C1 segment of cervical spinal cord (tissue), 14 donors: Measurements from ENCODE around the gene IRX2.

Experiments
- DNase-seq, 14 donors: peaks; one replicate each; lab custom pipeline; 2025; lab: John Stamatoyannopoulos, UW

Gene IRX2

DNA sequence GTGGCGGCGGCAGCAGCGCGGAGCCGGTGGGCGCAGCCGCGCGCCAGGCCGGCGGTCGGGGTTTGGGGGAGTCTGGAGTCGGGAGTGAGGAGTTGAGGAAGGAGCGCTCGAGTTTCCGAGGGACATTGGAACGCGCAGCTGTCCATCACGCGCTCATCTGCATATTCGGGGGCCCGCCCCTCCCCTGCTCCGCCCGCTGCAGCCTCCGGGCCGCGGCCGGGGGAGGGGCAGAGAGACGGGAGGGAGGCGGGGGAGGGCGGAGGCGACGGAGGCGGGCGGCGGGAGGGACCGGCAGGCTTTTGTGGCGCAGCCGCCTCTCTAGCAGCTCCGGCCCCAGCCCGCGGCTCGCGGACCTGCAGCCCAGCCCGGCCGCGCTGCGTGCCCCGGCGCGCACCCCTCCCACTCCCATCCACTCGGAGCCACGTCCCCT is at the start of gene IRX2:
TSS of gene IRX2 (minus strand) at position 86 of the 430 bp plus-strand sequence. CDS start 264 bp downstream, outside the sequence.
- DNase-seq = peak in 11 of 14 donors; percentile 37 to 86 (median 71)

DNA sequence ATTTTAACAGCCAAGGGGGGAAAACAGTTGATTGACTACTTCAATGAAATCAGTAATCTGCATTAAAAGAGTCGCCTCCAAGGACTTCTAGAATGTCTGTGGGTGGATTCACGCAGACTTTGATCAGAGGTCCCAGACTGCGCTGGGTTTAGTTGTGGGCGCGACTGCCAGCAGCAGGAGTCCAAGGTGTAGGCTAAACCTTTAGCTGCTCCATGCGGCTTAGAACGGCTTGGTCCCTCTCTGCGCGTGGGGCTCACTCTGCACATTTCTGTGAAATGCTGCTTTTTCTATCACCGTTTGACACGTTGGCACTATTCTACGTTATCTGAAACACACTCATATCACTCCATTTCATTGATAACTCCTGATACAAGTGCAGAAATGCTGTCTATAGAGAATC is 48.6 kb upstream of the IRX2 start:
- no peak for DNase-seq

DNA sequence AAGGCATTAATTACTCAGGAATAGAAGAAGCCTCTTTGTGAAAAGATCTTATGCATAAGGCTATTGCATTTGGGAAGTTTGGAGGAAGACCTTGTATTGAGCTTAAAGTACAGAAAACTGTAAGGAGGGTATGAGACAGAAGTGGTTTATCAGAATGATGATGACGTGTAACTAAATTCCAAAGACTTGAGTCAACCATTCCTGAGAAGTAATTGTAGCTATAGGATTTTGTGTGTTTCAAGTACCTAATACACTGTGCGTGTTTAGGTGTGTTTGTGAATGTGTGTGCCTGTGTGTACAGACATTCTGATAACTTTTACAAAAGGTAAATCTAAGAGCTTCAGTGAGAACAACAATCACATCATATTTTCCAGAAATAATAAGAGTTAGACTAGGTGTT is 46.5 kb upstream of the IRX2 start:
- DNase-seq = no peak

DNA sequence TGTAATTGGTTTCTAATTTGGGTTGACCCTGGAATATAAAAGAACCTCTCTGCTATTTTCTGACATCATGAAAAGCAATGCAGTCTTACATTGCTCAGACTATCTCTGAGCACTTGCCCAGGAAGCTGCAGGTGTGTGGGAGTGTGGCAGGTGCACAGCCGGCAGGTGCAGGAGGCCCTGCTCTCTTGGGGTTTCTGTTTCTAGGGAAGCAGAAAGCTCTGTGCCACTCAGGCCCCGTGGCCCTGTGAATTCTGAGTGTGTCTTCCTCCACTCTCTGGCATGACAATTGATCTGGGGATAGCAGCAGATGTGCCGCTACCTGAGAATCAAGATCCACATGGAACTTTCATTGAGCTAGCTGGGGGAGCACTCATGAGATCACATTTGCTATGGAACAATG is 45.7 kb upstream of the IRX2 start:
- DNase-seq = no peak

DNA sequence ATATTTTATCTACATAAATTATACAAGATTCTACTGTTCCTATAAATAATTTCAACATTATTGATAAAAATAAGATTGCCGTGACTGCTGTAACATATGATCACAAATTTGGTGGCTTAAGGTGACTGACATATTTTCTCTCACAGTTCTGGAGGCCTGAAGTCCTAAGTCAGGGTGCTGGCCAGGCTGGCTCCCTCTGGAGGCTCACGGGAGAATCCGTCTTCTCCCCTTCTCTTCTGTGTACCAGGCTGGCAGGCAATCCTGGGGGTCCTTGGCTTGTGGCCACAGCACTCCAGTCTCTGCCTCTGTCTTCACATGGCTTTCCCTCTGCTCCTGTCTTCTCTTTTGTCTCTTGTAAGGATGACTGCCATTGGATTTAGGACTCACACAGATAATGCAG is 31.7 kb upstream of the IRX2 start:
- no peak for DNase-seq

DNA sequence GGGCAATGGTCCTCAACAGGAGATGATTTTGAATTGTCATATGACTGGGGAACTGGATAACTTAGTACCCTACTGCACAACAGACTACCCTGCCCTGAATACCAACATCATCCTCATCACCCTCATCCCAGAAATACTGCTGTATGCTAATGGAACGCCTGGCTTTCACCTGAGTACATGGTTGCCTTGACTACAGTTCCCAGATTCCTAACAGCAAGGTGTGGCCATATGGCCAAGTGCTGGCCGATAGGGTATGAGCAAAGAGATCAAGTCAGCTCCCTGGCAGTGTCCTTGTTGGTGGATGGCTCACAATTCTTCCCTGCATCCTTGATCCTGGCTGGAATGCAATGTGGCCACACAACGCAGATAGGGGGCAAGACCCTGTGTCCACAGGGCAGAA is 31.2 kb upstream of the IRX2 start:
- DNase-seq = no peak

DNA sequence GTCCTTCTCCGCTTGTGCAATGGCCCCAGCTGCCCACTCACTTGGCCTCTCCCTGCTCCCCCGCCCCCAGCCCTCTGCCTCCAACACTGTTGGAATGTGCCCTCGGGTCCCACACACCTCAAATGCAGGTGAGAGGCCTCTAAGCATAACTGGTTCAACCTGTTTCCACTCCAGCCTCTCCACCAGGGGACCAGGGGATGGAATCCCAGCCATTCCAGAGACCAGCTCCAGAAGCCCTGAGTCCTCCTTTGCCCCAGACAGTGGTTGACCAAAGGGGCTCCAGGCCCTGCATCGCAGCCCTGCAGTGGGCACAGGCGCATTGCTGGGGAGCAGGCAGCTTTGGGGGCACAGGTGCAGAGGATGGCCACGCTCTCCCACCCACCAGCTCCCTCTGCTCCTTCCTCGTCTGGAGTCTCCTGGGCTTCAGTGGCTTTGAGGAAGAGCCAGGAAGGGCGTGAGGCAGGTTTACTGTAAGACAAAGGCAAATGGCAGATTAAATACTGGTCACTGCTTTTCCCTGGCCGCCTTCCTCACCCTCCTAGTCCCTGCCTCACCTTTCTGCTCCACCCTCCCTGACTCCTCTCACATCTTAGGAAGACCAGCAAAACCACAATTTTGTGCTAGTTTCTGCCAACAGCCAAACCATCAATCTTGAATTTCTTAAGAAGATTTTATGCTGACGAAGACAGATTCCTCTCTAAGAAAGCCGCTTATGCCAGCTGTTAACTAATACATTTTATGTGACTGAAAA is 29.1 kb upstream of the IRX2 start:
- DNase-seq = no peak

DNA sequence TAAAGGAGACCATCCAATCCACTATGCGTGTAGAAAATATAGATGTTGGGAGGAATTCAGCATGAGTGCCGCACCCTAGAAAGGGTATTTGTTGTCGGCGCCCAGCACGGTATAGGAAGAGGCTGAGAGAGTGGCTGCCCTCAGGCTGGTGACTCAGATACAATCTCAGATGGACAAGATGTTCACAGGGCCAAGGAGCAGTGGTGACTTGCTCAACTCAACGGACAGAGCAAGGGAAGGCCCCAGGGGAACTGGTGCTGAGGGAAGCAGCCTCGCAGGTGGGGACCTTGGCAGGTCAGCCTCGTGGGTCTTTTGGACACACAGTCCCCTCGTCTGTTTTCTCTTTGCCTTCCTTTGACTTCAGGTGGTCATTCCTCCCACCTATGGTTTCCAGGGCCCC is 28.0 kb upstream of the IRX2 start:
- DNase-seq = no peak

DNA sequence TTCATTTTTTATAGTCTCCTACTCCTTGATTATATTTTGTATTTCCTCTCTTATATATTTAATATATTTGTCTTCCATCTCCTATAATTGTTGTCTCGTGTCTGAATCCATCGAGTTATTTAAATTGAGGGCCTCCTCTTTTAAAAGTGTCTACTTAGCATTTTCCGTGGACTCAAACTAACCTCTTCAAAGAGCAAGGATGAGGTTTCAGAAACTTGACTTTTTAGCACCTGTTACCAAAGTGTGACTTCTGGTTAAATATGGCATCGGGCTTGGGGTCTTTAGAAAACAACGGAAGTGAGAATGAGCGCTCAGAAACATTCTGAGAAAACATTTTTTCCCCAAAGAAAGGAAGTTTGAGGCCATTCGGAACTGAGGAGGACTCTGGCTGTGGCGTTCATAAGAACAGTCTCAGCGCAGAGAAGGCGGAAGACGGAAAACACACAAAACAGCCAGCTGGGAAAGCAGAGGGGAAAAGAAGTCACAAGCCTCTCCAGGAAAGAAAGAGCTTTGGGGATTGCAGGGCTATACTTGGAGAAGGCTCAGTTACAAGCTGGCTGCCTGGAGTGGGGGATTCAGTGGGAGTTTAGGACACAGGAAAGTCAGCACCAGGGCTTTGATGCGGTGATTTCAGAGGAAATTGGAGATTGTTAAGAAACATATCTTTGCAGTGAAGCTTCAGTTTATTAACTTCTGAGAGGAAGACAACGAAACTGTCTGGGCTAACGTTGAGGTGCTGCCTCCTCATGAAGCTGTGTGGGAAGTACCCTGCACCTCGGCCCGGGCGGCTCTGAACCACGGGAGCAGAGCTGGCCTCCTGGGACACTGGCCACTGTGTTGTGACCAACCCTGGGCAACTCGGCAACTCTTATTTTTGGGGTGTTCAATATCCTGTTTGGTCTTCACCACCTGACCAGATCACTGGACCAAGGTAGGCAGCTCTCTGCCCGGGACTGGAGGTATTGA is 25.1 kb upstream of the IRX2 start:
- no peak for DNase-seq

DNA sequence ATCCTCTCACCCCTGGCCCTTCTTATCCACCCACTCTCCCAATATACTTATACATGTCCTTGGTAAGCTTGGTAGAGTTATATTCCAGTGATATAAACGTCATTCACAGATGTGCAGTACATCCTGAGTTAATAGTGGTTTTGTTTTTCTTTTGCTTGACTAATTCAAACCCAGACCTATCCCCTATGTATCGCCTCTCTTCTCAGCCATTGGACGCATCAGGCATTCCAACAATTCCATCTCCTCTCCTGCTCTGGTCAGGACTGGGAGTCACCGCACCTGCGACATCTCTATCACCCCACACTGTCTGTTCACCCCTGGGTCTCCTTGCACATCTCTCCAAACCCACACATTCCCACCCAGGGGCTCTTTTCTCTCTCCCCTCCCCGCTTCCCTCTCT is 21.9 kb upstream of the IRX2 start:
- no peak for DNase-seq

DNA sequence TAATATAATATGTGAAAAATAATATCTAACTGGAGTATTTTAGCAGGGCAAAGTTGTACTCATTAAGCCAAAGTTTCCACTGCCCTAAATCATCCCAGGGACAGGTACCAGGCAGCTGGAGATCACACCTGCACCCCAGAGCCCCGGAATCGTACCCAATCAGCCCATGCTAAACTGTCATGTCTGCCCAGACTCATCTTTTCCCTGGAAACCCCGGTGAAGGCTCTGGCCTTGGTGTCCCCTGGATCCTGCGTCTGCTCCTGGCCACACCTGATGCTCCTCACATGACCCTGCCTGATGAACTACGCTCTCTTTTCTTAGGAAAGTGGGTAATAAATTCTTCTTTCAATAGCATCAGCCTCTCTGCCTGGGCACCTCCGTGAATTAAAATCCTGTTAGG is 15.6 kb upstream of the IRX2 start:
- no peak for DNase-seq

DNA sequence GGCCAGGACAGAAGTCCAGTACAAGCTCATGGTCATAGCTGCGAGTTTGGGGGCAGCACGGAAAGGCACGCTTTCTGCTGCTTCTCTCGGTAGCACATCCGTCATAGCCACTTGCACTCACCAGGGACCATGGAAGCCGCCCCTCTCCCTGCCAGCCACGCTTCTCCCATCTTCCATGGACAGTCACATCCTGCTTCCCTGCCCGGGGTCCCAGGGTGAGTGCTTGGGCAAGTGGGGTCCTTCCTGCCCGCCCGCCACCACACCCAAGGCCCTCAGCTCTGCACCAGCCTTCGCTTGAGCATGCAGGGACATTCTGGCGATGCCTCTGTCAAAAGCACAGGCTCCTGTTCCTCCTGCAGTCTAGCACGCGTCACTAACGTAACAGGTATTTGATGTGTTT is 13.1 kb upstream of the IRX2 start:
- DNase-seq = no peak

DNA sequence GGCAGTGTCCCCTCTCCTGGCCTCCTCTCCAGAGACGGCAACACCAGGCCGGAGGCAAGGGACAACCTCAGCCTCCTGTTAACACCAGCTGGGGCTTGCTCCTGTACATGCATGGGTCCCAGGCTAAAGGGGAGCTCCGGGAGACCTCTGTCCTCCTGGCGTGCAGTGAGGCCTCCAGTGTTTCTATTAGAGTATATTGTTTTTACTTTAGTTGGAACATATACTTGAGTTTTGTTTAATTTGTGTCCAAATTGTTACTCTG is 12.0 kb upstream of the IRX2 start:
- no peak for DNase-seq

DNA sequence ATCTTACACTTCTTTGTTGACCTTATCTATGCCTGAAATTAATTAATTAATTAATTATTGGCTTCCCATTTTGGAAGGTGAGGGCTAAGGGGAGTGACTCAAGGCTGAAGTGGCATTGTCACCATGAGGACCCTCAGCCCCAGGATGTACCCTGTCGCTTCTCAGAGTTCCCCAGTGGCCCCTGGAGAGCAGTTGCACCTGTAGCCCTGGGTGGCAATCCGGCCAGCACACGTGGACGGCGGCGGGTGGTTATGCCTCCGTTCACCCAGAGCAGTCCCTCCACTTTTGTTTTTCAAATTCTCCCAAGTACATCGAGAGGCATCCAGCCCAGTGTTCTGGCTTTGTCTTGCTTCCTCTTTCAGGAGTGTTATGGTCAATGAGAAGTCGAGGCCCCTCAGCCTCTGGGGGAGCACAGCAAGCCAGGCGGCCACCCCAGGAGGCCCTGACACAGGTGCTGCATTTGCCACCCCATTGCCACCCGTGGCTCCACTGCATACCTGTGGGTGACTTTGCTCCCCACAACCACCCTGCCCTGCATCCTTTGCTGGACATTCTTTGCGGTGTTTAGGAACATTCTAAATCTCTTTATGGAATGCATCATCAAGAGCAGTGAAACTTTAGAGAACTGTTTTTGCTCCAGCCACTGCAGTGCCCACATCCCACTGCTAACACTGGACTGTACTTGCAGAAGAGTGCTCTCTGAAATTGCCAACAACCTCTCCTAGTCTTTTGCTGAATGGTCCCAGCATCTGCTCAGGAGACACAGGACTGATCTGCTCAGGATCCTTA is 11.5 kb upstream of the IRX2 start:
- no peak for DNase-seq

DNA sequence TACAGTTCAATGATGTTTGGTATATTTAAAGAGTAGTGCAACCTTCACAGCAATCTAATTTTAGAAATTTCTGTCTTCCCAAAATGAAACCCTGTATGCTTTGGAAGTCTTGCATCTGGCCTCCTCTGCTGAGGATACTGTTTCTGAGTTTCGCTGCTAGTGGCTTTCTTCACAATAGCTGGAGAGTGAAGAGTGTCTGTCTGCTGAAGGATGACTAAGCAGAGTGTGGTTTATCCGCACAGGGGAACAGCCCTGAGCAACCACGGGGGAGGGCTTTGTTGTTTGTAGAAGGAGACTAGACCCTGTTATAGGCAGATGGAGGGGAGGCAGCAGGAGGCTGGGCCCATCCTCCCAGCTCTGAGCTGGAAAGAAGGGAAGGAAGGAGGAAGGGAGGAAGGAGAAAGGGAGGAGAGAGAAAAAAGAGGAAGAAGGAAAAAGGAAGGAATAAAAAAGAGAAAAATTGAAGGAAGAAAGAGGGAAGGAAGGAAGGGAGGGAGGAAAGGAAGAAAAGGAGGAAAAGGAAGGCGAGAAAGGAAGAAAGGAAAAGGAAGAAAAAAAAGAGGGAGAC is 10.5 kb upstream of the IRX2 start:
- no peak for DNase-seq

DNA sequence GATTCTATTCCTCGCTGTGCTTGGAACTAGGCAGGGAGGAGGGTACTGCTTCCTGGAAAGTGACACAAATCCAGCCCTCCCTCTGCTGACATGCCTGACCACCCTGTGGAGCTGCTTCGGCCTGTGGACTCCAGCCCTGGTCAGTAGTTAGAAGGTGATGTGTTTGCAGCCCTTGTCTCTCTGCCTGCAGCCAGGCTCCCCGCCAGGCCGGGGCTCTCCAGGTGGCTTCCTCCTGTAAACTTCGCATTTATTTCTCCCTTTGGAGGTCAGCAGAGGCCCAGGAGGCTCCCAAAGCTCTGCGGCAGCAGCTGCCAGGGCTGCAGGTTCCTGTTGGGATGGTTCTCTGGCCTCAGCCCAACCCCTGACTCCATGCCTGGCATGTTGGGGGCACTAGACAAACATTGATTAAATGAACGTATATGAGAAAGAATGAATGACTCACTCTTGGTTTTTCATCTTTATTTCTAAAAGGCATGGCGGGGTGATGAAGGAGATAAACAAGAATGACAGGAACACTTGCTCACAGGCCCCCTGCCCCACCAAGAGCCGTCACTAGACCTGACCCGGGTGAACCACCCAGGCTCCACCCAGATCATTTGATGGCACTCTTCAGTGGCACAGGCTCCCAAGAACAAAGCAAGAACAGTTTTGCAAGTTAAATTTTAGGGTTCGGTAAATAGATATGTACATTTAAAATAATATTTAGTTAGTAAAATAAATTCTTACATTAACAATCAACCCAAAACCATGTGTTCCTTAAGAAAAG is 8.4 kb upstream of the IRX2 start:
- DNase-seq = no peak

DNA sequence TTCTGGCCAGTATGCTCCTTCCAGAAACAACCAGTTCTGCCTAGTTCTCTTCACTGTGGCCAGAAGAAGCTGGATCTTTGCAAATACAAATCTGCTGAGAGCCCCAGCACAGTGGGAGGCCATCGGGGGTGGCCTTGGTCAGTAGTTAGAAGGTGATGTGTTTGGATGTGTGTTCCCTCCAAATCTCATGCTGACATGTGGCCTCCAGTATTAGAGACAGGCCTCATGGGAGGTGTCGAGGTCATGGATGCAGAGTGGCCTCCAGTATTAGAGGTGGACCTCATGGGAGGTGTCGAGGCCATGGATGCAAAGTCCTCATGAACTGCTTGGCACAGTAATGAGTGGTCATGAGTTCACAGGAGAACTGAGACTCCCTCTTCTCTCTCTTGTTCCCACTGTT is 7.6 kb upstream of the IRX2 start:
- no peak for DNase-seq

DNA sequence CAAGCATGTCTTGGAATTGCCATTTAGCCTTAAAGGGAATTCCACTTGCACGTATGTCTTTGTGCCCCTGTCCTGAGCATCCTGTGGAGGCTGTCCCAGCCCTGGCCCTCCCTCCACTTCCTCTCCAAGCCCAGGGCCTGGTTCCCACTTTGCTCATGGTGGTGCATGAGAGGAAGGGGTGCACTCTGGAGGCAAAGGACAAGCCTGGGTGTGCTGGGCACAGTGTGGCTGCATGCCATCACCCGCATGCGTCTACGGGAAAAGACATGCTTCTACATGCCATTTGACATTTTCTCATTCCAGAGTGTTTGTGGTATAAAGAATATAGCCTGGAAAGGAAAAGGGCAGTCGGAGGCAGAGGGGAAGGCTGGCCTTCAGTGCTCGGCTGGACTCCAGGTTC is 7.2 kb upstream of the IRX2 start:
- no peak for DNase-seq

DNA sequence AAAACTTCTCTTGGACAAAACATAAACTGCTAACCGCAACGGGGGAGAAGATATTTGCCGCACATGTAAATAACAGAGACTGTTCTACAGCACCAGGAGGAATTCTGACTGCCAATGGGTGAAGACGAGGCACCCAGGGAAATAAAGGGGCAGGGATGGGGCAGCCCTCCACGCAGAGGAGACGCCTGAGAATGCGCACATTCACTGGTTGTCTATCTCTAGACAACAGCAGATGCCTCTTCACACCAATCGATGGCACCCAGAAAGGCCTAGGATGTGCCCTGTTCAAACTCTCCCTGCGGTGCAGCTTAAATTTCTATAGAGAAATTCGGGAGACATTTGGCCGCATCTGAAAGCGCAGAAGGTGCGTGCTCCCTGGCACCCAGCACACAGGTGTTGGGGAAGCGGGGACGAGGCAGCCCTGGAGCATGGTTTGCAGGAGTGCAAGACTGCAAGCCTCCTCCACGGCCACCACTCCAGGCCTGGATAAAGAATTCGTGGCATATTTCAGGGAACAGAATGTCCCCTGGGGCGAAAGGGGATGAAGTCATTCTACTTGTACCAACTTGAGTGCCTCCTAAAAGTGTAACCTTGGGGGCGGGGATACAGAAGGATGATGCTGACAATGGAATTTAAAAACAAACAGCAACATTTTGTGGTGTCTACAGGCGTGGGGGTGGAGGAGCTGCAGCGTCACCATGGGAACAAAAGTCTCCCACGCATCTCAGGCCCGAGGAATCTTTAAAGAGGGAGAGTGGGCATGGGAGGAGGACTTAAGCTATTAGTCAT is 6.3 kb upstream of the IRX2 start:
- no peak for DNase-seq
